NOMO-1 treated with DMSO at 0.1 percent for 48 hours (cell line): ENCODE results near the gene STK10.

Experiments used
- DNase-seq: peaks from one replicate; lab custom pipeline; 2025; ENCODE audit not compliant: unreplicated experiment; lab: John Stamatoyannopoulos, UW

The STK10 gene

GRCh38 chr5:172059661-172060100 lies 128.3 kb downstream of the STK10 start:
- no peak for DNase-seq

GRCh38 chr5:172058088-172058487 lies 129.9 kb downstream of the STK10 start:
- DNase-seq = no peak

DNA sequence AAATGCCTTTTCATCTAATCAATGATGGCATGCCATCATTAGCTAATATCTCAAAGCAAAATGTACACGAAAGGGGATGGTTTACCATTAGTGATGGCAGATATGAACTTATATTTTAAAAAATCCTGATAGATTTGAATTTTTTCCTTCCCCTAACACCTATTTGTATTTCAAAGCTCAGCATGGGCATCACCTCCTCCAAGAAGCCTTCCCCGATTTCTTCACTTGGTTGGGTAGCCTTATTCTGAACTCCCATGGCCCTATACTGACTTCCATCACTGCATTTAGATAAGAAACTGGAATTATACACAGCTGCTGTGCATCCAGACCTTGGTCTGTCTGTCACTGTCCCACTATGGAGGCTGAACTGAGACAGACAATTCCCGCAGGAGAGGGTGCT lies 132.0 kb downstream of the STK10 start:
- no peak for DNase-seq

DNA sequence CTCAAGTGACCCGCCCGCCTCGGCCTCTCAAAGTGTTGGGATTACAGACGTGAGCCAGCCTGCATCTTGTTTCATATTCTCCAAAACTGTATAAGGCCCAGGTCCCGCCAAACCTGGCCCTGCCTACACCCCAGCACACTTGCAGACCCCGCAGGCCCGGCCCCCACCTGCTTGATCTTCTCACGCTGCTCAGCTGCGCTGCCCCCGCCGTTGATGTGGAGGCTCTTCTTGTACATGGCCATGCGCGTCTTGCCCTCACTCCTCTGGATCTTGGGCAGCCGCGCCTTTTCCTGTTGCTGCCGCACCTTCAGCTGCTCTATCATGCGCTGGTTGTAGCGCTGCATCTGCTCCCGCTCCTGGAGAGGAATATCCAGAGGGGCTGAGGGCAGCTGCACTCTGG lies 132.6 kb downstream of the STK10 start:
- no peak for DNase-seq

GRCh38 chr5:172054611-172055153 lies 133.3 kb downstream of the STK10 start:
- no peak for DNase-seq

DNA sequence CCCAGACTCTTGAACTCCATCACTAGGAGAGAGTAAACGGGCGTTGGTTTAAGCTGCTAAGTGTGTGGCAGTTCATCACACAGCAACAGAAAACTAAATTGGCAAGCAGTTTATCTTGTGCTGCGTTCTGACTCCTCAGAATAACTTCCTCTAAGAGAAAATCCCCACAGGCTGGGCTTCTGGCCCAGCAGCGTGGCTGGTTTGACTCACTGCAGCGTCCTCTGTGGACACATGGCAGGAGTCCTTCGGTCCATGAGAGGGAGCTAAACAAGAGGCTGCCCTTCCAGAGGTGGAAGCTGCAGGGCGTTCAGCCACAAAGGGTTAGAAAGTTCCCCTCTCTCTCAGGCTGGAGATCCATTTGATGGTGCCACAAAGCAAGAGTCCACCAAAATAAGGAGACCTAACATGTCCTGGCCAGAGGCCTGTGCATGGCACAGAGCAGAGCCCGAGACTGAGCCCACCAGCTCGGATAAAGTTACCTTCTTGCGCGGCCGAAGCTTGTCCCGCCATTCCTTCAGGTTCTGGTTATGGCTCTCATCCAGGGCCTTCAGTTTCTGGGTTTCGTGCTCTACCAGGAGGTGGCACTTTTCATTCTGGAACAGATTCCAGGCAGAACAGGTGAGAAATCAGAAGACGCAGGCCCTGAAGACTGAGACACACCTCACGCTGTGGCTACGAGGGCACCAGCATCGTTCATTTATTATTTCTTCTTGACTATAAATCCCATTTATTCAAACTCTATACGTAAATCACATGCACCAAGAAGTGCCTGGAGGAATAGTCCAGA lies 135.4 kb downstream of the STK10 start:
- no peak for DNase-seq

DNA sequence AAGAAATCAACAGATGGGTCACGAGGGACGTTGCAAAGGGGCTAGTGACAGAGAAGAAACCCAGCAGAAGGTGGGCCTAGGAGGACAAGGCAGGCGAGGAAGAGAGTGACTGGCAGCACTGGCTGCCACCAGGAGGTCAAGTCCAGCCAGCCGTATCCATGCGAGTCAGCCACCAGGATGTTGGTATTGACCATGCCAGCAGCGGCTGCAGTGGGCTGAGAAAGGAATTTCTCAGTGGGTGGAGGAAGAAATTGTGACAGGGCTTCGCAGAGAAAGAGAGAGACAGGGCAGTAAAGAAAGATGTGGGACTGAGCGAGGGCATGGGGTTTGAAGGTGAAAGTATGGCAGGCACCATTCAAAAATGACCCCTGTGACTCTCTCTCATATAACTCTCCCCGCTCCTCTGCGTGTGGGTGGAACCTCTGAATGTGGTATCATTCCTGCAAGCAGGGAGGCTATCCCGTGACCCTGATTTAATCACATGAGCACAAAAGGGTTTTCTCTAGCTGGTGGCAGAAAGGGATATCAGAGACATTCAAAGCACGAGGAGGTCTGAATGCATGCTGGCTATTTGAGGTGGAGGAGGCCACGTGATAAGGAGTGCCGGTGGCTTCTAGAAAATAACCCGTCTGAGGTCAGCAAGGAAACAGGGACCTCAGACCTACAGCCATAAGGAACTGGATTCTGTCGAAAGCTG lies 136.2 kb downstream of the STK10 start:
- DNase-seq = no peak

- DNase-seq = no peak
These were observed 137.9 kb downstream of the STK10 start for GRCh38 chr5:172050080-172050479.

DNA sequence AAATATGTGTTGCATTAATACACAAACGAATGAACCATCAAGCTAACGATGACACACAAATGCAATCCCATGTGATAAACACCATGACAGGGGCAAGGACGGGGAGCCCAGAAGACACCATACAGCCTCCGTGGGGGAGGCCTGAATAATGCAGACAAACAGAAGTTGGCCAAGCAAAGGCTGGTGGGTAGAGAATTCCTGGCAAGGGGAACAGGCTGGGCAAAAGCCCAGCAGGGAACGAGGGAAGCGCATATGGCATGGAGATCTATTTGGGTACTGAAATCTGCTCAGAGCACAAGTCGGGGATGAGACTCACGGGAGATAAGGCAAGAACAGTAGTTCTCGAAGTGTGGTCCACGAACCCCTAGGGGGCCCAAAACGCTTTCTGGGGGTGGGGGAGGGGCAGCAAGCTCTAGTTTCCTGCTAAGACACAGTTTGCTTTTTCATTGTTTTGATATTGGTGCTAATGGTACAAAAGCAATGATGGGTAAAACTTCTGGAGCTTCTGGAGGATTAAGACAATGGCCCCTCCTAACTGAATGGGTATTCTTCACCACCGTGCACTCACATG lies 138.7 kb downstream of the STK10 start:
- DNase-seq = no peak

- no peak for DNase-seq
These were observed 139.4 kb downstream of the STK10 start for GRCh38 chr5:172048539-172049101.

GRCh38 chr5:172048170-172048422 lies 139.9 kb downstream of the STK10 start:
- DNase-seq = no peak

DNA sequence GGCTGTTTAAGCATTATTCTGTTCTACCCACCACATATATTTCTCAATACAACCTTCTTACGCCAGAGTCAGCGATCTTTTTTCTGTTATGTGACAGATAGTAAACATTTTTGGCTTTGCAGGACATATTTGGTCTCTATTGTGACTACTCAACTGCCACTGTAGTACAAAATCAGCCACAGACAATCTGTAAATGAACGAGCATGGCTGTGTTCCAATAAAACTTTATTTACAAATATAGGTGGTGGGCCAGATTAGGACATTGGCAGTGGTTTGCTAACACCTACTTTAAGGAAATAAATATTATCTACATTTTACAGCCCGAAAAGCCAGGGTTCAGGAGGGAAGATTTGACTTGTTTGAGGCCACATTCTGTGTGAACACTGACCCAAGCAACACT lies 141.4 kb downstream of the STK10 start:
- no peak for DNase-seq

DNA sequence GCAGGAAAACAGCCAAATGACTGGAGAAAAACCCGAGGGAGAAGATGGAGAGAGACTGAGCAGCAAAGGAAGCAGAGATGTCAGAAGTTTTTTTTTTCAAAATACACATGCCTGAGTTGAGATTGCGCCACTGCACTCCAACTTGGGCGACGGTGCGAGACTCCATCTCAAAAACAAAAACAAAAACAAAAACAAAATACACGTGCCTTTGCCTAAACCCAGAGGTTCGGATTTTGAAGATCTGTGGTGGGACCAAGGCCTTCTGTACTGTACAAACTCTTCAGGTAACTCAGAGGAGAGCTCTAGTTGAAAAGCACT lies 142.8 kb downstream of the STK10 start:
- no peak for DNase-seq

GRCh38 chr5:172044631-172045314 lies 143.3 kb downstream of the STK10 start:
- no peak for DNase-seq

DNA sequence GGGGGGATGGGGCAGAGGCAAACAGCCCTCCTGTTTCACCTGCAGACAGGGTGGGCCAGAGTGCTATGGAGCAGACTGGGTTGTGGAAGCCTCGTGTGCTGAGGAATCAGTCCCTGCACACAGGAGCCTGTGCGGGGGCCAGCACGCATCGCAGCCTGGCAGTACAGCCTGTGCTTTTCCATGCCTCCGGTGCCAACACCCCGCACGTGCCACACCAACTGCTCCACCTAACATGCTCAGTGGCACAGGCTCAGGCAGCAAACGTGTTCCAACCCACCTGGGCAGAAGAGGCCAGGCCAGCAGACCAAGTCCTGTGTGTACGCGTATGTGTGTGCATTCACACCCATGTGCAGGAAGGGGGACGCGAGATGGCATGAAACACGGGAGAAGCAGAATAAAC lies 144.2 kb downstream of the STK10 start:
- no peak for DNase-seq

- no peak for DNase-seq
These were observed 145.8 kb downstream of the STK10 start for GRCh38 chr5:172042183-172042582.

GRCh38 chr5:172038167-172038566 lies 149.9 kb downstream of the STK10 start:
- peak; percentile 8 for DNase-seq

- peak; percentile 33 for DNase-seq
These were observed 153.0 kb downstream of the STK10 start for GRCh38 chr5:172035049-172035448.

- no peak for DNase-seq
These were observed 156.0 kb downstream of the STK10 start for GRCh38 chr5:172031894-172032461.

GRCh38 chr5:172029876-172030275 lies 158.1 kb downstream of the STK10 start:
- no peak for DNase-seq

DNA sequence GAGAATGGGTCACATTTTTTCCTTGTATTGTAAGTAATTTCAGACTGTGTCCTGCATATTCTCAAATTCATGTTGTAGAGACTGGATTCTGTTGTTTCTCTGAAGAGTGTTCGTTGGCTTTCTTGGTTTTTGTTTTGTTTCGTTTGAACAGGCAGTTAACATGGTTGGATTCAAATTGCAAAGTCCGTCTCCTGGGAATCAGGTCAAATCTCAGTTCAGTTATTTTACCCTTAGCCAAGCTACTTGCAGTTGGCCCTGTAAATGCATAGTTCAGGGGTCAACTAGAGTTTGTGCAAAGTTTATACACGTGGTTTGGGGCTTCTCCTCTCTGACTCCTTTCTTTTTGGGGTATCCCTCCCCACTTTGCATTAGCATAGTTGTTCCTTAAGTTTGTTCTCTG lies 159.9 kb downstream of the STK10 start:
- DNase-seq = no peak
